GM21529 (cell line): Measurements from ENCODE around the gene ZFYVE21.

Experiments used
- ATAC-seq: cut with Tn5 transposase; IDR thresholded peaks from one replicate; pipeline ENCODE4 v1.9.1; 2021; ENCODE audit not compliant: unreplicated experiment

Gene ZFYVE21

GRCh38 chr14:103723748-103724081 is 8.1 kb downstream of the ZFYVE21 start:
- ATAC-seq, result no peak

- ATAC-seq, result no peak
Measured at GRCh38 chr14:103724116-103724515, 8.5 kb downstream of the ZFYVE21 start.

GRCh38 chr14:103725001-103725682 is 9.5 kb downstream of the ZFYVE21 start:
- no peak for ATAC-seq

GRCh38 chr14:103725739-103726395 is 10.3 kb downstream of the ZFYVE21 start:
- no peak for ATAC-seq

GRCh38 chr14:103726474-103726873 is 10.9 kb downstream of the ZFYVE21 start:
- no peak for ATAC-seq

GRCh38 chr14:103727313-103727980 is 11.8 kb downstream of the ZFYVE21 start:
- ATAC-seq, result no peak

- ATAC-seq, result no peak
Measured at GRCh38 chr14:103728141-103728540, 12.5 kb downstream of the ZFYVE21 start.

GRCh38 chr14:103728721-103729120 is 13.1 kb downstream of the ZFYVE21 start:
- no peak for ATAC-seq

GRCh38 chr14:103729496-103730448 is 14.2 kb downstream of the ZFYVE21 start:
- ATAC-seq, result no peak

GRCh38 chr14:103730490-103731035 is 15.0 kb downstream of the ZFYVE21 start:
- no peak for ATAC-seq

GRCh38 chr14:103731481-103731880 is 15.9 kb downstream of the ZFYVE21 start:
- no peak for ATAC-seq

GRCh38 chr14:103731916-103732867 is 16.6 kb downstream of the ZFYVE21 start:
- no peak for ATAC-seq

- no peak for ATAC-seq
Measured at GRCh38 chr14:103732868-103733620, 17.4 kb downstream of the ZFYVE21 start.

- no peak for ATAC-seq
Measured at GRCh38 chr14:103733651-103734050, 18.0 kb downstream of the ZFYVE21 start.

GRCh38 chr14:103734081-103734888 is 18.7 kb downstream of the ZFYVE21 start:
- no peak for ATAC-seq

- ATAC-seq, result no peak
Measured at GRCh38 chr14:103735022-103735421, 19.4 kb downstream of the ZFYVE21 start.

- no peak for ATAC-seq
Measured at GRCh38 chr14:103735439-103735814, 19.8 kb downstream of the ZFYVE21 start.

- ATAC-seq, result no peak
Measured at GRCh38 chr14:103735815-103736545, 20.4 kb downstream of the ZFYVE21 start.
